ENCODE data around the gene EHMT1.

EHMT1 gene

DNA sequence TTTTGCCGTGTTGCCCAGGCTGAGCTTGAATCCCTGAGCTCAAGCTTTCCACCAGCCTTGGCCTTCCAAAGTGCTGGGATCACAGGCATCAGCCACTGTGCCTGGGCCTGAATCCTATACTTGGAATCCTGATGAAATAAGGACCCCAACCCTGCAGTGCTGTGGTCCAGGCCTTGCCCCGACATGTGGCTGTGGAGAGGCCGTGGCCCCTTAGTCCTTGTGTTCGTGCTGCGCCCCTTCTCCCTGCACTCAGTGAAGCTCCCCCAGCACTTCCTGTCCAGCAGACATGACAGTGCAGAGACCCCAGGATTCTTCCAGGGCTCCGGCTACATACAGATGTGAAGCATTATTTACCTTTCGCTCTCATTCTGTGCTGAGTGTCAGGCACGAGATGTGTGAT lies 52.9 kb downstream of the EHMT1 start:
- no peak for DNase-seq (ENCODE audit: low read depth in 2 of 2, low spot score in 1 of 2)

DNA sequence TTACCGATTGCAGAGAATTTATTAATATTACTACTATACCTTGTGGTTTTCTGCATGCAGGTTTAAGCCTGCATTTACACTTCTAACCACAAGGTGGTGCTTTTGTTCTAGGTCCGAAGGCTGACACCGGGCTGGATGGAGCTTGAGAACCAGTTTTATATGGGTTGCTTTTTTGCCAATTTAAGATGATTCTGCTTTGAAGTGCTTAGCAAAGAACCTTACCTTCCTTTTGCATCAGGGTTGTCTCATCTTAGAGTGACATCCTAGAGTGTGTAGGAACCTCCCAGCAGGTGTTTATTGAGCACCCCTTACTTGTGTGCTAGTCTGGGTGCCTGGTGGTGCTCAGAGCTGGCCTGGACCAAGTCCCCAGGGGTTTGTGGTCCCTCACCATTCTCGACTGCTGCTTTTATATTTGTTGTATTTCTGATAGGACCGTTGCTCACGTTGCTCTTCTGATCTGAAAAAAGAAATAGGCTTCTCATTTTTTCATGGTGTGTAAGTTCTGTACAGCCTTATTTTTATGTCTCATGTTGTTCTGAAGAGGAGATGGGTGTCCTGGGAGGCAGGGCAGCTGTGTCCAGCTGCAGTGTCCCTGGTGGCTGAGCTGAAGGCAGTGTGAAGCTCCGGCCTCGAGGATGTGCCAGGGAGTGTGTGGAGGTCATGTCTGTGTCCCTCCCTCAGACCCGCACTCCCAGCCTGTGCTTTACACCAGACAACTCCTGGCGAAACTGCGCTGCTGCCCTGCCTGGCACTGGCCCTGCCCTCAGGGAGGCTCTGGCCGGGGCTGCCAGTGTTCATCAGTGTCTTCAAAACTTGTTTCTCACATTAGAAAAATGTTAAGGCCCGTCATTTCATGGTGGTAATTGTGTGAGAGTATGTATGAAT lies 54.3 kb downstream of the EHMT1 start:
- DNase-seq (ENCODE audit: low read depth in 2 of 2, low spot score in 1 of 2) = no peak

DNA sequence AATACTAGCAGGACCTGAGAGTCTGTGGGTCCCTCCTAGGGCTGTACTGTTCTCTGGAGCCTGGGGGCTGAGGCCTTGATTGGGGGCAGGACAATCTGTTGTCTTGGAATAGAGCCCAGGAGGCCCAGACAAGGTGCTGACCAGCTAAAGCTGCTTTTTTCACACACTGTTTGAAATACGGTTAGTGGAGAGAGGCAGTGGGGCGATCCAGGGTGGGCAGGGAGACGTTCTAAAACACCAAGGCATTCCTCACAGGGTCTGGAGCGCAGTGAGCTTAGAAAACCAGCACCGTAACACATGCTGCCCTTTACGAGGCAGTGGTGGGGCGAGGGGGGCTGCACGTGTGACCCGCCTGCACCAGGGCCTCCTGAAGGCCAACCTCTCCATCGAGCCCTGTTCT lies 55.1 kb downstream of the EHMT1 start:
- no peak for DNase-seq (ENCODE audit: low read depth in 2 of 2, low spot score in 1 of 2)

DNA sequence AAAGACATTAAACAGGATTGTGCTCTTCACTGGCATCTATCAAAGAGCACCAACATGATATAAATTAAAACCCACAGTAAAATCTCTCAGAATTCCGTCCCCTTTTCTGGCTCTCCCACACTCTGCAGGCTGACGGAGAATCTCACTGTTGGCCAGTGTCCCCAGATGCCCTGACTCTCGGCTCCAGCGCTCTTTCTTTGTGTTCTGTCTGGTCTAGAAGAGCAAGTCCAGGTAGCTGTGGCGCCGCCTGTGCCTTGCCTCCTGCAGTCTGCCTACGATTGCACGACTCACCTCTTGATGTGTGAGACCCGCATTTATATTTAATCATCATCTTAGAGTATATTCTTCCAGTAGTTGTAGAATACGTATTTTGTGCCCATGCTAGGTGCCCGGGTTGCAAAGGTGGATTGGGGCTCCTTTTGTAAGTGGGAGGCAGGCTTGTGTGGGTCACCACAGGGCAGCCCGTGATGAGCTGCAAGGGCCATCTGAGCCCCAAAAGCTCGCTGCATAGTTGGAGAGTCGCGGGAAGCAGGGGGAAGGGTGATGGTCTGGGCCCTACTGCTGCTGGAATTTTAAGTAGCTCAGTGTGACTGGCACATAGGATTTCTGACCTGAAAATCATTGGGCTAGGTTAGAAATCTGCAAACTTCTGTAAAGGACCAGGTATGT lies 55.6 kb downstream of the EHMT1 start:
- DNase-seq (ENCODE audit: low read depth in 2 of 2, low spot score in 1 of 2) = no peak

DNA sequence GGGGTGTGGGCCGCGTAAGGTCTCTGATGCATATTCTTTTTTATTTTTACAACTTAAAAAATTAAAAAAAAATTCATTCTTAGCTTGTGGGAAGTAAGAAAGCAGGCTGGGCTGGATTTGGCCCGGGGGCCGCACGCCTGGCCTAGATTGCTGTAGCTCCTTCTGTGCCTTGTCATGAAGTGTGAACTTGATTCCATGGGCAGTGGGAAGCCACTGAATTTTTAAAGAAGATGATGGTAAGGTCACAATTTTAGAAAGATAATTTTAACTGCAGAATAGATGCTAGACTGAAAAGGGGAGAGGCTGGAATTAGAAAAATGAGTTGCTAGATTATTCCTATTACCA lies 56.1 kb downstream of the EHMT1 start:
- no peak for DNase-seq (ENCODE audit: low read depth in 2 of 2, low spot score in 1 of 2)

DNA sequence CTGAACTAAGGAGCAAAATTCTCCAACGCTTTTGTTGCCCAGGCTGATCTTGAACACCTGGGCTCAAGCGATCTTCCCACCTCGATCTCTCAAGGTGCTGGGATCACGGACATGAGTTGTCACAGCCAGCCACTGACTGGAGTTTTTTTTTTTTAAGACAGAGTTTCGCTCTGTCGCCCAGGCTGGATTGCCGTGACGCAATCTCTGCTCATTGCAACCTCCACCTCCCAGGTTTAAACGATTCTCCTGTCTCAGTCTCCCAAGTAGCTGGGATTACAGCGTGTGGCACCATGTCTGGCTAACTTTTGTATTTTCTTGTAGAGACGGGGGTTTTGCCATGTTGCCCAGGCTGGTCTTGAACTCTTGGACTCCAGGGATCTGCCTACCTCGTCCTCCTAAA lies 58.2 kb downstream of the EHMT1 start:
- DNase-seq (ENCODE audit: low read depth in 2 of 2, low spot score in 1 of 2) = no peak

DNA sequence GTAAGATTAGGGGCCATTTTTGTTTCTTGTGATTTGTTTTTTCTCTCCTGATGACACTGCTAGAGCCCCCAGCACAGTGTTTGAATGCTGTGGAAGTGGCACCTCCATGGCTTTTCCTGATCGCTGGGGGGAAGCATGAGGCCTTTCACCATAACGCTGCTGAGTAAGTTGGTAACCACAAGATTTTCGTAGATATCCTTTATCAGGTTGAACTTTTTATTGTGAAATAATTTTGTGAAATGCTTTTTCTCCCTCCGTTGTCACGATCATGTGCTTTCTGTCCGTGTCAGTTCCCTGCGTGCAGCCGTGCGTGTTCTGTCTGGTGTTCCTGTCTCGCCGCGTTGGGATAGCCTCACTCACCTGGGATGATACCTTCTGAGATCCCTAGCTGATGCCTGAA lies 59.4 kb downstream of the EHMT1 start:
- no peak for DNase-seq (ENCODE audit: low read depth in 2 of 2, low spot score in 1 of 2)

DNA sequence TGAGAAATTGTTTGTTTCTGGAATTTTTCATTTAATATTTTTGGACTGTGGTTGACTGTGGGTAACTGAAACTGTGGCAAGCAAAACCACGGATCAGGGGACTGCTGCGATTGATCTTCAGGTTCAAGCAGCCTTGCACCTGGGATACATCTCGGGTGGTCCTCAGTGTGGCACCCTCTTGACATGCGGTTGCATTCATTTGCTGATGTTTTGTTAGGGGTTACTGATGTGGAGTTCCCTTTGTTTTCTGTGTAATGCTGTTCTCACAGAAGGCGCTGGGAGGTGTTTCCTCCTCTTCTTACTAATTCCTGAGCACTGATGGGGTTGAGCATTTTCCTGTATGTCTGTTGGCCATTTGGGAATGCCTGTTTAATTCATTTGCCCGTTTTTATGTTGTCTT lies 60.4 kb downstream of the EHMT1 start:
- DNase-seq (ENCODE audit: low read depth in 2 of 2, low spot score in 1 of 2) = no peak

DNA sequence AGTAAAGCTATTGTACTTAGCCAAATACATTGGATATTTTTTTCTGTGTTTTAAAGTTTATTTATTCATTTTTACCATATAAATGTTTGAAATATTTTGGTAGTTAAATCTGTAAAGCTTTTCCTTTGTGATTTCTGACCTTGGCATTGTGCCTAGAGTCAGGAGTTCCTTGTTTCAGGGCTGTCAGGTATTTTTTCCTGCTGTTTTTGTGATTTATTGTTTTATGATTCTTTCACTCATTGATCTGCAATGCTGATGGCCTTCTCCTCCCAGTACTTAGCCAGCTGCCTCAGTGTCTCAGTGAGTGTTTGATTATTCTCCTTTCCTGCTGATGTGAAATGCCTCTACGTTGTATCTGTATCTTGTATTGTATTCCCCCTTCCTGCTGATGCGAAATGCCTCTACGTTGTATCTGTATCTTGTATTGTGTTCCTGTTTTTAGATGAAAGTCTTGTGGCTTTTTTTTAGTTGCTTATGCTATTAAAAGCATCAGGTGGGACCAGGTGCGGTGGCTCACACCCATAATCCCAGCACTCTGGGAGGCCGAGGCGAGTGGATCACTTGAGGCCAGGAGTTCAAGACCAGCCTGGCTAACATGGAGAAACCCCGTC lies 61.0 kb downstream of the EHMT1 start:
- DNase-seq (ENCODE audit: low read depth in 2 of 2, low spot score in 1 of 2) = no peak

DNA sequence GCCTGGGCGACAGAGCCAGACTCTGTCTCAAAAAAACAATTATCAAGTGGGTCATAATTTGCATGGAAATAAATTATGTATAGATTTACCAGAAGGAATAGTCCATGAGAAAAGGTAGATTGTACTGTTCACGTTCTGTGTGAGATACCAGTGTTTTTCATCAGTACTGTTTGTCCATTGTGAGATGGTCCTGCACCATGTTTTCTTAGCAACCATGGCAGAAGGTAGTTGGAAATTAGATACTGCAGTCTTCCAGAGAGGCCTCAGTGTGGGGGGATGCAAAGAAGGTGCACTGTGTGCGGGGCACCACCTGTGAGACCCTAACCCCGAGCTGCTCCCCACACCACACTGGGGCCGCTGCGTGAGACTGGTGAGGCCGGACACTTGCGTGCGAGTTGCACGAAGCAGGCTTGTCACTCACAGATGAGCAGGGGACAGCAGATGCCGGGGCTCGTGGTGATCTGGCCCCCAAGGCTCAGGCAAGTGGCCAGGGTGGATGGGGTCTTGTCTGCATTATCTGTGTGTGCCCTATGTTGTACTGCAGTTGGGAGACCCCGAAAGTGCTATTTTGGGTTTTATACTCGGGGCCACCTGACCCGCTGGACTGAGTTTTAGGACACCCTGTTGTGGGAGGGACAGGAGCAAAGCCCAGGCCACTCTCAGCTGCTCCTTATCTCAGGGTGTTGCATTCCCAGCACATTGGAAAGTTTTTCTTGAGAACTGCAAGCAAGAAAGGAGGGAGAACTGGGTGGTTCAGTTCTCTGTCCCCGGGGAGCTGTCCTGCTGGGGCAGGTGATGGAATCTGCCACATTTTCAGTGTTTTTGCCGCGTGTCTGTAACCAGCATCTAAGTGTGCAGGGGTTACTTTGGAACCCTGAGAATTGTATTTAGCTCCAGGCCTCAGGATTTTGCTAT lies 61.9 kb downstream of the EHMT1 start:
- DNase-seq (ENCODE audit: low read depth in 2 of 2, low spot score in 1 of 2) = no peak

DNA sequence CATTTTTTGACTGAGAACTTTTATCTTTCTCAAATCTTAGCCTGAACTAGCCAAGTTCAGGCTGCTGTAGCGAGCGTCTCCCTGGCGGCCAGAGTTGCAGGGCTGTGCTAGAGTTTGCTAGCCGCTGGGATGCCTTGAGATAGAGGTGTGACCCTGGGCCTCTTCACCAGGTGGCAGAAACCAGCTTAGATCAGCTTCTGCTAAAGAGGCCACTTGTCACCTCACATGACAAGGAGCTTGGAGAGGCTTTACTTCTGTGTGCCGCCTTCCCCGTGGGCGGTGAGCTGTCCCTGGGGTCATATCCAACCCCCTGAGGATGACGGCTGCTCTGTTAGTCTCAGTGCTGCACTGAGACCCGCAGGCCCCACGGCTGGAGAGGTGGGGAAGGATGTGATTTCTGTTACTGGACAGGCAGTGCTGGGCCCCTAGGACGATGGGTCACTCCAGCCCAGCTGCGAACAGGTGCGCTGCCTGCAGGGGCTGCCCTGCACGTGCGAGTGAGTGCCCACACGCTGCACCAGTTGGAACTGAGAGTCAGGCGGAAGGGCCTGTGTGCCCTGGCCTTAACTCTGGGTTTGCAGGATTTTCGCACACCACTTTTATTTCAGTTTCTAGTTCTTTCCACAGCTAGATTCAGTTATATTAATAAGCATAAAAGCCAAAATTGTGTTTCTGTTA lies 63.8 kb downstream of the EHMT1 start:
- no peak for DNase-seq (ENCODE audit: low read depth in 2 of 2, low spot score in 1 of 2)

DNA sequence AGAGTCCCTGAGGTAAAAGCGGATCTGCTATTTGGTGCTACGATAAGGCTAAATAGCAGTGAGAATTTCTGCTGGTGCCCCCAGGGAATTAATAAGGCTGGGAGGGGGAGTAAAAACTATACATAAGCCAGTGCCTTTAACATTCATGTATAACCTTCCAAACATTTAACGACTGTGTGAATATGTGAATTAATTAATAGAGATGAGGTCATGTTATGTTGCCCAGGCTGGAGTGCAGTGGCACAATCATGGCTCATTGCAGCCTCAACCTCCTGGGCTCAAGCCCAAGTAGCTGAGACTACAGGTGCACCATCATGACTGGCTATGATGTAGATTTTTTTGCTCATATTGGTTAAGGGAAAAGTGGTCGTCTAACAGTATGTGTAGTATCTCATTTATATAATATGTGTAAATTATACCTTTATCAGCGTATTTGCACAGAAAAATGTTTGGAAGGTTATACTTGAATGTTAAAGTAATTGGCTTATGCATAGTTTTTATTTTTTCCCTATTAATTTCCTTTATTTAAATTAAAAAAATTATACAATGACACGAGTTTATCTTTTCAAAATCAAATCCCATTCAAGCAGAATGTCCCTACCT lies 64.6 kb downstream of the EHMT1 start:
- DNase-seq (ENCODE audit: low read depth in 2 of 2, low spot score in 1 of 2) = no peak

DNA sequence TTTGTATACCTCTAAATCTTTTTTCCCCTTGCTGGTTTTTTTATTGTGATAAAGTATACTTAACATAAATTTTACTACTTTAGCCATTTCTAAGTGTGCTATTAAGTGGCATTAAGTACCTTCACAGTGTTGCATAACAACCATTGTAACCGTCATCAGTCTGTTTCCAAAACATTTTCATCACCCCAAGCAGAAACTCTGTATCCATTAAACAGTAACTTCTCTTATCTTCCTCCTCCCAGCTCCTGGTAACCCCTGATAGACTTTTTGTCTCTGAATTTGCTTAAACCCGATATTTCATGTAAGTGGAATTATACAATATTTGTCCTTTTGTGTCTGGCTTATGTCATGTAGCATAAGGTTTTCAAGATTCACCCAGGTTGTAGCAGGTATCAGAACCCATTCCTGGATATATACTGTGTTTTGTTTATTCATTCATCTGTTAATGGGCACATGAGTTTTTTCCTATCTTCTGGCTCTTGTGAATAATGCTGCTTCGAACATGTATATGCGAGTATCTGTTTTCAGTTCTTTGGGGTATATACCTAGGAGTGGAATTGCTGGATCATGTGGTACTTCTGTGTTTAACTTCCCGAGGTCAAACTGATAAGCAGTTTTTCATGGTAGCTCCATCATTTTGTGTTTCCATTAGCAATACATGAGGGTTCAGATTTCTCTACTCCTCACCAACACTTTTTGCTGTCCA lies 66.4 kb downstream of the EHMT1 start:
- DNase-seq (ENCODE audit: low read depth in 2 of 2, low spot score in 1 of 2) = no peak

DNA sequence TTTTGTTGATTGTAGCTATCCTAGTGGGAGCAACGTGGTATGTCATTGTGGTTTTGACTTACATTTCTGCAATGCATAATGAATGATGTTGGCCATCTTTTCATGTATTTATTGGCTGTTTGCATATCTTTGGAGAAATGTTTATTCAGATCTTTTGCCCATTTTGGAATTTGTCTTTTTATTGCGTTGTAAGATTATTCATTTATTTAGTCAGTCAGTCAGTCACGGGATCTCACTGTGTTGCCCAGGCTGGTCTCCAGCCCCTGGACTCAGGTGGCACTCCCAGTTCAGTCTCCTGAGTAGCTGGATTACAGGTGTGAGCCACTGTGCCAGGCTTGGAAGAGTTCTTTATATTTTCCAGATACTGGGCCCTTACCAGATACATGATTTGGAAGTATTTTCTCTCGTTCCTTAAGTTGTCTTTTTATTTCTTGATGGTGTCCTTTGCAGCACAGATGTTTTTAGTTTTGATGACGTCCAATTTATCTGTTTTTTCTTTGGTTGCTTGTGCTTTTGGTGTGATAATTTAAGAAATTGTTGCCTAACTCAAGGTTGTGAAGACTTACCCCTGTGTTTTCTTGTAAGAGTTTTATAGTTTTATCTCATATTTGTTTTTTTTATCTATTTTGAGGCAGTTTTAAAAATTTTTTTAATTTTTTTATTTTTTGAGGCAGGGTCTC lies 67.1 kb downstream of the EHMT1 start:
- no peak for DNase-seq (ENCODE audit: low read depth in 2 of 2, low spot score in 1 of 2)

DNA sequence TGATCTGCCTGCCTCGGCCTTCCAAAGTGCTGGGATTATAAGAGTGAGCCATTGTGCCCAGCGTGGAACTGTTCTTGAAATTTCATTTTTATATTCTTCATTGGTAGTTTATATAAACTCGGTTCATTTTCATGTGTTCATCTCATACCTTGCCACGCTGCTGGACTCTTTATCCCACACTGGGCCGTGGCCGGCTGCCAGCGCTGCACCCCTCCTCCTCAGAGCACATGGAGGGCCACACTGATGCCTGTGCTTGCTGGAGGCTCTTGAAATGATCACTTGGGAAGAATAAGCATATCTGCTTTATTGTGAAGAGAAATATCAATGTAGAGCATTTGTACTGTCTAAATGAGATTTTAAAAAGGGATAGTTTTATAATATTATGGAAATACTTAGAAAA lies 69.5 kb downstream of the EHMT1 start:
- DNase-seq (ENCODE audit: low read depth in 2 of 2, low spot score in 1 of 2) = no peak

DNA sequence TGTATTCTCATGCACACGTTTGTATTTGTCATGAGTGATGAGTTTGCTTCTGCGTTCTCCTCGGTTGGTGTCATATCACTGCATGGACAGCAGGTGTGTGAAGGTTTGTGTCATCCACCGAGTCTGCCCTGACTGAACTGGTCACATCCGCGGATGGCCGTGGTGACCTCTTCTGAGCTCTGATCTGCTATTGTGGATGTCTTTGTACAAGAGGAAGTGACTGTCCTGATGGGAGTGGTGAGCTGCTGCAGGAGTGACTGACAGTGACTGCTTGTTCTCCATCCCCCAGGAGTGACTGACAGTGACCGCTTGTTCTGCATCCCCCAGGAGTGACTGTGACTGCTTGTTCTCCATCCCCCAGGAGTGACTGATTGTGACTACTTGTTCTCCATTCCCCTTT lies 69.9 kb downstream of the EHMT1 start:
- no peak for DNase-seq (ENCODE audit: low read depth in 2 of 2, low spot score in 1 of 2)

DNA sequence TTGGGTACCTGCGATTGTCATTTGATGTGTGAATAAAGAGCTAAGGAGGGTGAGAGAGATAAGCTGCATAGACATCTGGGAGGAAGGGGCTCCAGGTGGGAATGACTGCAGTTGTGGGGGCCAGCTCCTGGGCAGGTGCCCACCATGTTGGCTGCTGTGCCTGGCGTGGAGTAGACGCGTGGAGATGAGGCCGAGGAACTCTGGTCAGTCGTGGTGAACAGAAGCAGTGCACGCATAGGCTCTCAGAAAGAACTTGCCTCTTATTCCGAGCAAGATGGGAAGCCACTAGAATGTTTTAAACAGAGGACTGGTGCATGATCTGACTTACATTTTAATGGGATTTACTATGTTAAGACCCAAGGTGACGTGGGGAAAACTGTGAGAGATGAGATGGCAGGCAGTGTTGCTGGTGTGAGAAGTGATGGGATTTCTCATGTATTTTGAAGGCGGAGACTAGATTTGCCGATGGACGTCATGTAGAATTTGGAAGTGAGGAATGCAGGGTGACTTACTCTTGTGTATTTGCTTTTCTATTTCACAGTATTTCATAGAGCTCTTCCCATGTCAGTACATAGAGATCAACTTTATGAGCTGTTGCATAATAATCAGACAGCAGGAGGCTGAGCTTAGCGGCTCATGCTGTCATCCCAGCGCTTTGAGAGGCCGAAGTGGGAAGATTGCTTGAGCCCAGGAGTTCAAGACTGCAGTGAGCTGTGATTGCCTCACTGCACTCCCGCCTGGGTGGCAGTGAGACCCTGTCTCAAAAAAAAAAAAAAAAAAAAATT lies 71.1 kb downstream of the EHMT1 start:
- no peak for DNase-seq (ENCODE audit: low read depth in 2 of 2, low spot score in 1 of 2)

DNA sequence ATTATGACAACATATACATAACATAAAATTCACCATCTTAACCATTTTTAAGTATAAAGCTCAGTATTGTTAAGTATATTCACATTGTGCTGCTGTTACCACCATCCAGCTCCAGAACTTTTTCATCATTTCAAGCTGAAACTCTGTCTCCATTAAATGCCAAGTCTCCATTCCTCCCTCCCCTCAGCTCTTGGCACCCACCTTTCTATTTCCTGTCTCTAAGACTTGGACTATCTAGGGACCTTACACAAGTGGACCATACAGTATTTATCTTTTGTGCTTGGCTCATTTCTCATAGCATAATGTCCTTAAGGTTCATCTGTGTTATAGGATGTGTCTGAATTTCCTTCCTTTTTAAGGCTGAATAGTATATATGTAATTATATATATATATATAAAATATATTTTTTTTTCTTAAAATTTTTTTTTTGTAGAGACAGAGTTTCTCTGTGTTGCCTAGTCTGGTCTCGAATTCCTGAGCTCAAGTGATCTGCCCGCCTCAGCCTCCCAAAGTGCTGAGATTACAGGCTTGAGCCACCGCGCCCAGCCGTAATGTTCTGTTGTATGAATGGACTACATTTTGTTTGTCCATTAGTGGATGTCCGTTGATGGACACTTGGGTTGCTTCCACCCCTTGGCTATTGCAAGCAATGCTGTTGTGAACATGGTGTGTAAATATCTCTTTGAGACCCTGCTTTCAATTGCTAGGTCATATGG lies 72.3 kb downstream of the EHMT1 start:
- DNase-seq (ENCODE audit: low read depth in 2 of 2, low spot score in 1 of 2) = no peak
